ENCODE results near the gene BBC3.

The BBC3 gene

DNA sequence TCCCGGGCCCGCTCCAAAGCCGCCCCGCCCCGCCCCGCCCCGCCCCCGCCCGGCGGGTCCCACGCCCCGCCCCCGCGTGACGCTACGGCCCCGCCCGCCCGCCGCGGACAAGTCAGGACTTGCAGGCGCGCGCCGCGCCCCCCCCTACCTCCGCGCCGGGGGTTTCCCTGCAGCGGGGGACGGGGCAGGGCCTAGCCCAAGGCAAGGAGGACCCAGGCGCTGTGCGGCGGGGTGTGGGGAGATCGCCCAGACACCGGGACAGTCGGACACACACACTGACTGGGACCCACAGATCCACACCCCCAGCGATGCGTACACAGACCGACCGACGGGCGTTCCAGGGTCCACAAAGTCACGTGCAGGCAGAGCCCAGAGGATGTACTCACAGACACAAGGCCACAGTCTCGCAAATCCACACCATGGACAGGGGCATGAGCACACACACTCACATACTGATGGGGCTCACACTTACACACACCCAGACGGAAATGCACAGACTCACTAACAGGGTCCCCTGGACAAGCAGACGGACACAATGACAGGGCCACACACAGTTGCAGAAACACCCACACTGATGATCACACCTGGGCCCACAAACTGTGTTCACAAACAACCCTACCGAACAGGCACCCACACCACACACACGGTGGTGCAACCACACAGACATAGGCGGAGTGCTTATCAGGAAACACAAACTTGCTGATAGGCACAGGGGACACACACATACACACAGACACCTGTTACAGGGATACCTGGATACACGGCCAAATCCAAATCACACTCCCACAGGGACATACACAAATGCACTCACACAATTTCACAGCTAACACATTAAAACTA is 436 bp upstream of the BBC3 start:
- peak; percentile 85 to 86 for DNase-seq (ENCODE audit: low read depth in 2 of 2)

DNA sequence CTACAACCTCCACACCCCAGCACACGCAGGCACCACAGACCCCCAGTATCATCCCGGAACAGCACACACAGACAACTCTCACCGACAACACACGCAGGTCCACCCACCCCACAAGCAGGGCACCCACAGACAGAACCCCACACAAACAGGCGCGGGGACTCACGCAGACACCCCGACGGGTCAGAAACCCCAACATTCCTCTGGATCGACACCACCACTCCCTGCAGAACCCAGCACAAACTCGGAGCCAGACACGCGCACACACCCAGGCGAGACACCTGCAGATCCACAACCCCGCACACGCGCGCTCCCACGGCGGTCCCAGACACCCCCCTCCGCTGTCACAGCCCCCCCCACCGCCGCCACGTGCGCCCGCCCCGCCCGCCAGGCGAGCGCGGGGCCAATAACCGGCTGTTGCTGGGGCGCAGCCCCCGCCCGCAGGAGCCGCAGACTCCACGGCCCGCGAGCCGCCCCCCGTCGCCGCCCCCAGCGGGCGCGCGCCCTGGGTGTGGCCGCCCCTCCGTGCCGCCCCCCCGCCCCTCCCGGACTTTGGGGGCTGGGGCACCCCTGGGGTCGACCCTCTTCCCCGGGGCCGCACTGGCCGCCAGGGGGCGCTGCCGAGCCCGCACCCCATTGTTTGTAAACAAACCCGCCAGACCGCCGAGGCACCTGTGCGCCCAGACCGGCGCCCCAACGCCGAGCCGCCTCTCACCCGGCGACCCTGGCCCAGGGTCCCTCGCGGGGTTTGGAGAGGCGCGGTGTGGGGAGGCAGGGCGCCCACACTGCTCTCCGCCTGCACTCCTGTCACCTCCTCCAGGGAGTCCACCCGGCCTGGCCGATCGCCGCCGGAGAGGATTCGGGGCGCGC is 712 bp downstream of the BBC3 start:
- DNase-seq (ENCODE audit: low read depth in 2 of 2) = peak; percentile 53 to 67

DNA sequence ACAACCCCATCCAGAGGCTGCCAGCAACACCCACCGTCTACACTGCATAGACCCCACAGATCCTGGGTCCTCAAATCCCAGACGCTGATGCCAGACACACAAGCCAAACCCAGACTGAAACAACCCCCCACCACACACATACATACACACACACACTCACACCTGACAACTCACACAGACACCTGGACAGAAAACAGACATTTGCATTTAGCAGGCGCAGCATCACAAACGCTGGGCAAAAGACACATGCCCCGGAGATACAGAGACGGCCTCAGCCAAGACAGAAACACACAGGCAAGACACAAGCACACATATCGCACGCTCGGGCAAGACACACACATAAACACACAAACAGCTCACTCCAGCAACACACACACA is 1.3 kb downstream of the BBC3 start:
- no peak for DNase-seq (ENCODE audit: low read depth in 2 of 2)

DNA sequence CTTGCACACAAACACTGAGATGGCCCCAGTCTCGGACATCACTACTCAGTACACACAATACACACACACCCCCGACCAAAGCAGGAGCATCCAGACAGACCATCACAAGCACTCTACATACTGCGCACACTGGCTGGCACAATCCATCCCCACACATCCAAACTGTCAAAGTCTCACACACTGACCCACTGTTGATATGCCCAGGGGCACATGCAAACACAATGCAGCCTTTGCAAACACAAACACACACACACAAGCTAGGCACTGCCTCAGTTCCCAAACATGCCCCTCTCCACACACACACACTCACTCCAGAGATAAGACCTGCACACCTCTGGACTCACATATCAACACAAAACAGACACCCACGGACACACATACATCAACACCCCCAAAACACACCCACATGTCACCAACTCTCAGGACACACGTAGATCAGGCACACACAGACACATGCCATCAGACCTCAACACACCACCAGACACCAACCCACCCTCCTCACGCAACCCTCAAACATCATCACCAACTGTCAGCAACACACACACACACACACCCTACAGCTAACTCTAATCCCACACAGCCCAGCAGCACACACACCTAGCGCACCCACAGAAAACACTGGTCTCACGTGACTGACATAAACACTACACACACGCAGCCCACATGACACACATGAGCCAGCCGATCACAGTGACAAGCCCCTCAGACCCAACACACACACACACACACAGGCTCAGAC is 1.9 kb downstream of the BBC3 start:
- no peak for DNase-seq (ENCODE audit: low read depth in 2 of 2)

DNA sequence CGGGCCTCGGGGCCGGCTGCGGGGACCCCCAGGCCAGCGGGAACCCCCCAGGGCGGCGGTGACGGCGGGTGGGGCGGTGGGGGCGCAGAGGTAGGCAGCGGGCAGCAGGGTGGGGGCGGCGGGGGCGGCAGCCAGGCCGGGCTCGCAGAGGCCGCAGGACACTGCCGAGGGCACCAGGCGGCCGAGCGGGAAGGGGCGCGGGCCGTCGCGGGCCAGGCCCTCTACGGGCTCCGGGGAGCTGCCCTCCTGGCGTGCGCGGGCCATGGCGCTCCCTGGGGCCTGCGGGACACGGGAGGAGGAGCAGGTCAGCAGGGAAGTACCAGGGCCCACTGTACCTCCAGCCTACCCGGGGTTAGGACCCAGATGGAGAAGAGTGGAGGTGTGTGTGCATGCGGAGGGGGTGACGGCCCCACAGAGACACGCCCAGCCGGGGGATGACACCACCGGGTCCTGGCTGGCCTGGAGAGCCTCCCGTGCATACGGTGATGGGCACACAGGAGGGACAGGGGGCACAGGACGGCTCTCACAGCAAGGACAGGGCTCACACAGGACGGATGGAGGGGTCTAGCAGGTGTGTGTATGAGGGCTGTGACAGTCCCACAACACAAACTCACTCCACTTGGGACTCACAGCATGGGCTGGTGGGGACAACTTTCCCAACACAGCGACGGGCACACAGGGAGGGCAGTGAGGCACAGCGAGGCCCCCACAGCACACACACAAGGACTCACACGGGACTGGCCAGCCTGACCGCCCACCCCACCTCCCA is 2.6 kb downstream of the BBC3 start:
- no peak for DNase-seq (ENCODE audit: low read depth in 2 of 2)

DNA sequence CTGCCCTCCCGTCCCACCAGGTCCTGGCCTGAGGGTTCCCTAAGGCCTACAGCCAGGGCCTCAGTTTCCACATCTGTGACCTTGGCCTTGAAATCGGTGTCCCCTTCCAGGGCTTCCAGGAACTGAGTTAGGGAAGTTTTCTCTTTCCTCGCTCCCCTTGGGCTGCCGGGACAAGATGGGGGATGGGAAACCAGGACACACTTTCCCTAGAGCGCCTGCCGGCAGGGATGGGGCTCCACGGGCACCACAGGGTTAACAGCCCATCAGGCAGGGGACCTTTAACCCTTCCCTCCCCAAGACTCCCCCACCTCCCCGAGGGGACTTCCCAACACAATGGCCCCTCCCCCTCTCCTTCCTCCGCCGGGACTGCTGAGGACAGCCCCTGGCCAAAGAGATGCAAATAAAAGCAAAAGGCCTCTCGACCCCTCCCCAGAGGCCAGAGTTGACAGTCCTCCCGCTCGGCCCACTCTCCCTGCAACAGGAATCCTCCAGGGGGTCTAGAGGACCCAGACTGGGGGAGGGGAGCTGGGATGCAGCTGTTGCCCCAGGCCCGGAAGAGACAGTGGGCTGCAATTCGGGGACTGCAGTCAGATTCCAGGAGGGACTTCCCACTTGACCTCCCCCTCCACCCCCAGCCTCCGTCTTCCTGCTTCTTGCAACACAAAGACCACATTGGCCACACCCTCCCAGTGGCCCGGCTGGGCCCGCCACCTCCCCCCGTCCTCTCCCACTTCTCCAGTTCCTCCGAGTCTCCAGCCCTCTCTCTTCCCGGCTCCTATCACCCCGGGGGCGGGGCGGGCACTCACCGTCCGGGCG is 3.4 kb downstream of the BBC3 start:
- DNase-seq (ENCODE audit: low read depth in 2 of 2) = no peak

DNA sequence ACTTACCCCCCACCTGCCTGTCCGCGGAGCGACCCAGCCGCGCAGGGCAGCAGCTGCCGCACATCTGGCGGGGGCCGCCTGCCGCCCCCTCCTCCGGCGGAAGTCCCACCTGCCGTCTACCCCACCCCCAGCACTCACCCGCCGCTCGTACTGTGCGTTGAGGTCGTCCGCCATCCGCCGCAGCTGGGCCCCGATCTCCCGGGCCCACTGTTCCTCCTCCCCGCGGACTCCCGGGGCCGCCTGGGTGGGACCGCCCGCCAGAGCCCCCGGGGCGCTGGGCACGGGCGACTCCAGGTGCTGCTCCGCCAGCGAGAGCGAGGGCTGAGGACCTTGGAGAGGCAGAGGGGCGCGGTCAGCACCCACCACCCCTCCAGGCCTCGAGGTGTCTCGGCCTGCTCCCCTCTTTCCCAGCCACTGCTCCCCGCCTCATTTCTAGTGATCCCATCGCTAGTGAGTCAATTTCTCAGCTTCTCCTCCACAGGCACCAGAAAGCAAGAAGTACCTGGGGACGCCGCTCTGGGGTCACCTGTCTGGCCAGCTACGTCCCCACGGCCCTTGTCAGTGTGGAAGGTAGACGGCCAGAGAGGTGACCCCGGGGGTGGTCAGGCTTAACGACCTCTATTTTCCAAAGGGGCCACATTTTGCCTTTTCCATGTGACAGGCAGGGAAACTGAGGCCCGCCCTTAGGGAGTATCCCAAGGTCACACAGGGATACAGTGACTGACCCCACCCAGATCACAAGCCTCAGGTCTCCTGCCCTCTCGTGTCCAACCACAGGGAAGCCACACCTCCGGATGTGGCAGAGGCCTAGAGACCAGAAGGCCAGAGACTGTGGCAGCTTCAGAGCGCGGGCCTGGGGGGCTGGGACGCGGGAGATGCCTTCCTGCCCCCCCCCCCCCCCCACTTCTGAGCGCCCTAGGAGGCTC is 4.3 kb downstream of the BBC3 start:
- no peak for DNase-seq (ENCODE audit: low read depth in 2 of 2)

DNA sequence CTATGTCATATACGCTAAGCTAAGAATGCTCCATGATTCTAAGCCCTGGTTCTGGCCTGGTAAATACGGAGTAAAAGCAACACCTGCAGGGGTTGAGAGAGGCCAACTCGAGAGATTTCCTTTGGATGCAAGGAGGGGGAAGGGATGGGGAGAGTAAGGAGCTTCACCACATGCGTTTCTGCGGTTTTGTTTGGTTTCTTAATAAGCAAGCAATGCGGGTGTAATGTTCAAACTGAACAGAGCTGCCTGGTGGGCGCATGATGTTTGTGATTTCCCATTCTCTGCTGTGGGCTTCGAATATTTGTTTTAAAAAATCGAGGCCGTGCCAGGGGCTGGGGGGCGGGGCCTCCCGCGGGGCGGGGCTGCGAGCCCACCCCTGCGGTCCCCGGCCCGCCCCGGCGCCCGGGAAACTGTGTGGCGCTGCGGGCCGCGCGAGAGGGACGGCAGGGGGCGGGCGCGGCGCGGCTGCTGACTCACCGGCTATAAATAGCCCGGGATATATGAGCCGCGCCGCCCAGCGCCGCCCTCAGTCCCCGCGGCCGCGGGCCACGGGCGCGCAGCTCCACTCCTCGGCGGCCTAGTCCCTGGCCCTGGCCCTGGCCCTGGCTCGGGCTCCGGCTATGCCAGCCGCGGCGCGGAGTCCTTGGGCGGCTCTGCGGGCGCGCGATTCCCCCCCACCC is 5.1 kb downstream of the BBC3 start:
- DNase-seq (ENCODE audit: low read depth in 2 of 2) = peak; percentile 67 to 72

DNA sequence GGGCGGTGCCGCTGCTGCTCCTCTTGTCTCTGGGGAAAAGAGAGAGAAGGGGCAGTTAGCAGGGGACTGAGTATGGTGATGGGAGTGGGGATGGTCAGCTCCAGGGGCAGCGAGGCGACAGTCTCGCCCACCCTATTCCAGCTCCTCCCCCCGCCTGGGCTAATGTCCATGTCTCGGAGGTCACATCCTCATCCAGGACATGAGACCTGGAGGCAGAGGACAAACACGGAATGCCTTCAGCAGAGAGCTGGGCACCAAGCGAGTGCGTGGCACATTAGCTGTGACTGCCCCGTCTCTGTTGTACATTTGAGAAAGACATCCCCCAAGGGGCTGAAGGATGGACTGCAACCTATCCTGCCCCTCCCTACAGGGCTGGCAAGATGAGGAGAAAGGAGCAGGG is 9.1 kb downstream of the BBC3 start:
- DNase-seq (ENCODE audit: low read depth in 2 of 2) = no peak

DNA sequence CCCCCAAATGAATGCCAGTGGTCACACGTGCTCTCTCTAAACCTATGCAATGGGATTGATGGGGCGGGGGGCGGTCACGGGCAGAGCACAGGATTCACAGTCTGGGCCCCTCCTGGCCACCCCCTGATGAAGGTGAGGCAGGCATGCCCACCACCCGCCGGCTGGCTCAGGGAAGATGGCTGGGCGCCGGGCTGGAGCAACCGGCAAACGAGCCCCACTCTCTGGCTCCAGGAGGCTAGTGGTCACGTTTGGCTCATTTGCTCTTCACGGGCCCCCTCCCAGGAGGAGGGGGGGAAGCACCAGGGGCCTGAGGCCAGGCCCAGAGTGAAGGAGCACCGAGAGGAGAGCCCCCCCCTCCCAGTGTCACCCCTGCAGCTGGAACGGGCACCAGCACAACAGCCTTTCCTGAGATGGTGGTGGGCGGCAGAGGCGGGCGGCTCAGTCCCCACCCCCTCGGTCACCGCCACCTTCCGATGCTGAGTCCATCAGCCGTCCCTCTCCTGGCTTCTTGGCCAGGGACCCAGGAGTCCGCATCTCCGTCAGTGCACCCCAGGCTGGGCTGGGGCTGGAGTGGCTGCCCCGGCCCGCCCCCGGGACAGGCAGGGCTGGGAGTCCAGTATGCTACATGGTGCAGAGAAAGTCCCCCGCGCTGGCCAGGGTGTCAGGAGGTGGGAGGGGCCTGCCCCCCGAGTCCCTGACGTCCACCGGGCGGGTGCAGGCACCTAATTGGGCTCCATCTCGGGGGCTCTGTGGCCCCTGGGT is 9.7 kb downstream of the BBC3 start:
- DNase-seq (ENCODE audit: low read depth in 2 of 2) = no peak

DNA sequence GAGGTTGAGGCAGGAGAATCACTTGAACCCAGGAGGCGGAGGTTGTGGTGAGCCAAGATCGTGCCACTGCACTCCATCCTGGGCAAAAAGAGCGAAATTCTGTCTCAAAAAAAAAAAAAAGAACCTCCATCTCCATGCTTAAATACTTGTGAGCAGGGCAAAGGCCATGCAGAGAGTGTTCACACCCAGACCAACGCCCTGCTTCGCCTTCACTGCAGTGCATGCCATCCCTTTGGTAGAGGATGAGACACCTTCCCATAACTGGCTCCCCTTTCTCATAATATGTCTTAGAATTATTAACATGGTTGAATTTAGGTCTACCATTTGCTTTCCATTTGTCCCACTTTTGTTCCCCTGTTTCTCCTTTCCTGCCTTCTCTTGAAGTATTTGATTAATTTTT is 15.4 kb downstream of the BBC3 start:
- DNase-seq (ENCODE audit: low read depth in 2 of 2) = no peak

DNA sequence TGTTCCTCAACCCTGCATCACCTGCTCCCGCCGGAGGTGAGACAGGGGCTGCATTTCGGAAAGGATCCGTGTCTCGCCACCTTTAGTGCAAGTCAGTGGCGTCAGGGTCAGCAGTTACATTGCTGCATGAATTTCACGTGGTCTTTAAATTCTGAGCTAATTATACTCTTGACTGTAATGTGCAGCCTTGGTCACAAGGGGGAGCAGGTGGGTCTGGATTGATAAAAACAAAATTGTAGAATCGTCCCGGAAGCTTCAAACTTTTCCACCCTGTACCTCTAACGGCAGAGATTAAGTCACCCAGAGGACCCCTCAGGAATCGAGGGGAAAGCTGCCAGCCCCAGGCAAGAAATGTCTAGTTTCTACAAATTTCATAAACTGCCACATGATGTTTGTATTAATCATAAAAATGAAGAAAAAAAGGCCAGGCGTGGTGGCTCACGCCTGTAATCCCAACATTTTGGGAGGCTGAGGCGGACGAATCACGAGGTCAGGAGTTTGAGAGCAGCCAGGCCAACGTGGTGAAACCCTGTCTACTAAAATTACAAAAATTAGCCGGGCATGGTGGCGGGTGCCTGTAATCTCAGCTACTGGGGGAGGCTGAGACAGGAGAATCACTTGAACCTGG is 20.2 kb downstream of the BBC3 start:
- DNase-seq (ENCODE audit: low read depth in 2 of 2) = peak; percentile 31 to 68

DNA sequence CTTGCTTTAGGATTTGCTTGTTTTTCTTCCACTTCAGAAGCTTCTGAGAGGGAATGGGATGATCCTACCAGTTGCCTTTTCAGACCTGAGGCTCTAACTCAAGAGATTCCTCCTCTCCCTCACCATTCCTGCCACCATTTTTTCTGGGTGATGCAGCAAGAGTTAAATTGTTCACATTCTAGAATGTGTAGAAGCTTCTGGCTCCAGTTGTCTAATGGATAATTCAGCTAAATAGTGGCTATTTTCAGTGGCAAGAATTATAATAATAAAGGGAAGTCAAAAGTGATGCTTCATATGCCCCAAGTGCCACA is 20.9 kb downstream of the BBC3 start:
- DNase-seq (ENCODE audit: low read depth in 2 of 2) = no peak

DNA sequence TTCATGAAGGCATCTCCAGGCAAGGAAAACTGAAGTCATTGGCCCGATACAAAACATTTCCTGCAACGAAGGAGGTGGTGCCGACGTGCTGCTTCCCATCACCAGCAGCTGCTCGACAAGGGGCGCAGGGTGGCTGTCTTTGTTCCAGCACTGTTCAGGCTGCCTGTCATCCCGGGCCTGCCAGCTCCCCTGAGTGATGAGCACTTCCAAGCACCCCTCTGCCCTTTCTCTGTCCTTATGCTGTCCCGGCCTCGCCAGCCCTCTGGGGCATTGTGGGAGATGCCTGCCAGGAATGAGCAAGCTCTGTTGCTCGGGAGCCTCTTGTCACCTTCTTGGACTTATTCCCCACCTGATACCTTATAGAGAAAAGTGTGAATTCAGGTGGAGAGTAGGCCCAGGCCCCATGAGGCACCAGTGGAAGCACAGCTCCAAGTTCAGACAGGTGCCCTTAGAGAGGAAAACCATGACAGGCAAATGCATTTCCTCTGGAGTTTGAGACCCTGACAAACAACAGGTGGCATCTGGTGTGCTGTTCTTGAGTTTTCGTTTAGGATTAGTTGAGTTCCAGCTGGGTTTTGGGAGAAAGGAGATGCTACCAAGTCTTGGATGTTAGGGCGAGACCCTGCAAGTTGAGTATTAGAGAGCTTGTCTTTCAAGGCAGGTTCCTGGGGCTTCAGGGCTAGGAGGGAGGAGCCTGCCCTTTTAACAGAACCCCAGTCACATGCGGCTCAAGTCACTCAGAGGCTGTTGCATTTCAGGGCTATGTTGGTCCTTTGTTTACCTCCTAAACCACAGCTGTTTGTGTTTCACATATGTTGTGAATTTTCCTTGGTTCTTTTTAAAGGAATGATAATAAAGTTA is 21.4 kb downstream of the BBC3 start:
- DNase-seq (ENCODE audit: low read depth in 2 of 2) = no peak

DNA sequence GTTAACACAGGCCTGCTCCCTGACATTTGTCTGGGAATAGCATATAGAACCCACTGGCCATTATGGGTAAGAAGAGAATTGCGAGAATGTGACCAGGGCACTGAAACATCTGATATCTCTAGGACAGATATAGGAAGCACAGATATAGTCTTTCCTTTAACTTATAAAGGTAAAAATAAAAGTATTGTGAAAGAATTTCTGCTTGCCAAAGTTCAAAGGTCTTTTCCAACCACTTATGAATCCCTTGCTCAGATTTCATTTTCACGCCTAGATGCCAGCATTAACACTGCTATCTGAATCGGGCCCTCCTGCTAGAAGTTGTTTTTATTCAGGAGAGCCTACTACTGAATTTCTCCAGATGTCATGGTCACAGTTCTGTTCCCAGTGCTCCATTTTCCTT is 27.7 kb downstream of the BBC3 start:
- DNase-seq (ENCODE audit: low read depth in 2 of 2) = no peak

DNA sequence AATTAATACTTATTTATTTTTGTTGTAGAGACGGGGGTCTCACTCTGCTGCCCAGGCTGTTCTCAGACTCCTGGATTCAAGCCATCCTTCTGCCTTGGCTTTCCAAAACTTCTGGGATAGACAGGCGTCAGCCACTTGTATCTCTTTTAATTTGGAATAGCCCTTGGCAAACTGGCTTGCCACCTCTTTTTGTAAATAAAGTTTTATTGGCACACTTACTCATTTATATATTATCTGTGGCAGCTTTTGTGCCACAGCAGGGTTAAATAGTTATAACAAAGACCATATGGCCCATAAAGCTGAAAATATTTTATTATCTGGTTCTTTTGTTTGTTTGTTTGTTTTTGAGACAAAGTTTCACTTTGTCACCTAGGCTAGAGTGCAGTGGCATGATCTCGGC is 30.5 kb downstream of the BBC3 start:
- no peak for DNase-seq (ENCODE audit: low read depth in 2 of 2)

DNA sequence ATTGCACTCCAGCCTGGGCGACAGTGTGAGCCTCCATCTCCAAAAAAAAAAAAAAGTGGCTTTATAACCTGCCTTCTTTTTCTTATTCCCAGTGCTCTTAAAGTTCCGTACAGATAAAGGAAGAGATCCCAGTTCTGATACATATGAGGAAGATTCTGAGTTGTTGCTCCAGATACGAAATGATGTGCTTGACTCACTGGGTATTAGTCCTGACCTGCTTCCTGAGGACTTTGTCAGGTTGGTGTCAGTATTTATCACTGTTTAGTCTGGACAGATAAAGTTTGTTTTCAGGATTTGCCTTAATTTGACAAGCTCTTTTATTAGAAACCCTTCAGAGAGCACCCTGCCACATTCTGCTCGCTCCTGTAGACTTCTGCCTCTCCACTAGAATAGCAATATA is 33.9 kb downstream of the BBC3 start:
- no peak for DNase-seq (ENCODE audit: low read depth in 2 of 2)
